HEK293 (cell line): ENCODE measurements around the gene UGT1A10.

Source experiments
- CTCF ChIP-seq: fragments of 450-650 bp; formaldehyde crosslinking; IDR thresholded peaks from 2 replicates; pipeline ENCODE4 v1.5.1; 2016; ENCODE audit warnings: missing biosample characterization, missing genetic modification characterization
- PATZ1 ChIP-seq: fragments of 450-650 bp; formaldehyde crosslinking; IDR thresholded peaks from 2 replicates; pipeline ENCODE4 v1.5.1; 2016; ENCODE audit warnings: missing biosample characterization, missing genetic modification characterization
- ZNF311 ChIP-seq: fragments of 450-650 bp; formaldehyde crosslinking; IDR thresholded peaks from 2 replicates; pipeline ENCODE4 v1.5.1; 2017; ENCODE audit warnings: missing biosample characterization, missing genetic modification characterization, borderline replicate concordance
- ZNF76 ChIP-seq: fragments of 450-650 bp; formaldehyde crosslinking; IDR thresholded peaks from 2 replicates; pipeline ENCODE4; 2016; ENCODE audit warnings: low read depth, missing biosample characterization, missing genetic modification characterization, borderline replicate concordance

GRCh38 chr2:233810385-233810784 lies 174.1 kb downstream of the UGT1A10 start:
- TF ChIP-seq ZNF311 (tag by site-specific recombination) (no peak), PATZ1 (tag by site-specific recombination) (no peak), CTCF (no peak), ZNF76 (tag by site-specific recombination) (no peak)
